Calu3 (cell line): ENCODE results near the gene NT5M. TPM values are rescaled to one million over a fixed set of nuclear protein-coding genes. Genes with fewer than 3 reads are reported as not detected.

Experiments
- BruUV-seq: library from RNA; stranded (reverse); fragments of 400-500 nt; replicated peaks from 2 replicates; lab custom pipeline; 2021; lab: Mats Ljungman, UMichigan
- CTCF ChIA-PET: fragments of 300-600 bp; sonication (Branson Sonifier 250); formaldehyde crosslinking; loops from one replicate; lab custom pipeline; 2022; ENCODE audit warnings: antibody characterized with exemption; lab: Charles Lee
- DNase-seq: peaks from one replicate; pipeline ENCODE4 v3.0.0; 2022
- H3K27ac Mint-ChIP-seq: one replicate; pipeline ENCODE4 v1.8.0; 2022; ENCODE audit warnings: mixed read lengths; ENCODE audit not compliant: unreplicated experiment
- H3K27me3 Mint-ChIP-seq: one replicate; pipeline ENCODE4 v1.8.0; 2022; ENCODE audit warnings: mixed read lengths; ENCODE audit not compliant: unreplicated experiment
- H3K36me3 Mint-ChIP-seq: one replicate; pipeline ENCODE4 v1.8.0; 2022; ENCODE audit warnings: mild to moderate bottlenecking, moderate library complexity, mixed read lengths; ENCODE audit not compliant: insufficient read depth, unreplicated experiment
- H3K4me1 Mint-ChIP-seq: one replicate; pipeline ENCODE4 v1.8.0; 2022; ENCODE audit warnings: mild to moderate bottlenecking, low read depth, mixed read lengths; ENCODE audit not compliant: unreplicated experiment
- H3K4me3 Mint-ChIP-seq: one replicate; pipeline ENCODE4 v1.8.0; 2022; ENCODE audit warnings: mild to moderate bottlenecking, low read depth, moderate library complexity, mixed read lengths; ENCODE audit not compliant: unreplicated experiment
- H3K9me3 Mint-ChIP-seq: one replicate; pipeline ENCODE4 v1.8.0; 2022; ENCODE audit warnings: low read depth, mixed read lengths; ENCODE audit not compliant: unreplicated experiment
- CTCF ChIP-seq: fragments of 200-600 bp; IDR thresholded peaks from one replicate; pipeline ENCODE4 v1.8.0; 2022; ENCODE audit warnings: antibody characterized with exemption; ENCODE audit not compliant: unreplicated experiment
- intact Hi-C: fragments of 100-400 bp; cut with micrococcal nuclease; formaldehyde crosslinking; loops from one replicate; pipeline ENCODE4 v1.10.0; 2022; ENCODE audit not compliant: unreplicated experiment
- total RNA-seq: library from RNA; stranded (reverse); gene quantifications from 2 replicates; pipeline ENCODE4 v1.2.3, GENCODE V29; 2022

The NT5M gene
- total RNA-seq, 1 experiment from 2014 or later, result 1.0 TPM

DNA sequence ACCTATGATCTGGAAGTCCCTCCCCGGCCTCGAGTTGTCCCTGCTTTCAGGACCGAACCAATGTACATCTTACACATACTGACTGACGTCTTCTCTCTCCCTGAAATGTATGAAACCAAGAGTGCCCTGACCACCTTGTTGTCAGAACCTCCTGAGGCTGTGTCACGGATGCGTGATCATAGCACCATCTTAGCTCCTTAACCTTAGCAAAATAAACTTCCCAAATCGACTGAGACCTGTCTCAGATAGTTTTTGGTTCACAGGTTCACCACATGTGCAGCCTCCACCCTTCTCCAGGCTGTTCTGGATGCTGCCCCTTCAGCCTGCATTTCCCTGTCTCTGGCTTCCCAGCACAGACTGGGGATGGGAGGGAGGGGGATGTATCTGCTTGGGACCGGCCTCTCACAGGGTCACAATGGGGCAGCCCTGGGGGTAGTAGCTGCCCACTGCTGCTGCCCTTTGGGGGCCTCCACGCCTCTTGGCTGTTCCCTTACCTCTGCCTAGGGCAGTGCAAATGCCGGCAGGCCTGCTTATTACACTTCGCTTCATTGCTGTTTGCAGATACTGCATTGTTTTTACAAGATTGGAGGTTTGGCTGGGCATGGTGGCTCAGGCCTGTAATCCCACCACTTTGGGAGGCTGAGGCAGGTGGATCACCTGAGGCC is 69.8 kb downstream of the NT5M start:
- no peaks in the 10 kb centered on the region for H3K4me1 Mint-ChIP-seq
- no peak for DNase-seq
- H3K36me3 Mint-ChIP-seq, result no peaks in the 10 kb centered on the region
- no peak overlapping the region for H3K27ac Mint-ChIP-seq
- H3K27me3 Mint-ChIP-seq, result peaks cover 70% of the 10 kb centered on the region
- H3K9me3 Mint-ChIP-seq, result no peaks in the 10 kb centered on the region
- no peak overlapping the region for H3K4me3 Mint-ChIP-seq
- CTCF ChIA-PET, result no interaction called here
- TF ChIP-seq CTCF, result no peak
- BruUV-seq, result no TSS peak
- intact Hi-C loops, result no loop called here

GRCh38 chr17:17375841-17376240 is 72.7 kb downstream of the NT5M start:
- H3K4me3 Mint-ChIP-seq, result no peak overlapping the region
- CTCF ChIA-PET, result no interaction called here
- no peak overlapping the region for H3K27ac Mint-ChIP-seq

DNA sequence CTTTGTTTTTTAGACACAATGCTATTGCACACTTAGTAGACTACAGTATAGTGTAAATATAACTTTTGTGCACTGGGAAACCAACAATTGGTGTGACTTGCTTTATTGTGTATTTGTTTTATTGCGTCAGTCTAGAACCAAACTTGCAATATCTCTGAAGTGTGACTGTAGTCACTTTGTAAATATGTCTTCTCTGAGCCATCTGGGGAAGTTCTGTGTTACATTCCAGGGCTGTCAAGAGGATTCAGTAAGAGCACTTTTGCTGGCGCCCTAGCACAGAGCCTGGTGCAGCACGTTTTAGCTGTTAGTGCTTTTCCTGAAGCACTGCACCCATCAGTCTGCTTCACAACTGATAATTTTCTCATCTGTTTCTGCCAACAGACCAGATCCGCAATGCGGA is 73.2 kb downstream of the NT5M start:
- intact Hi-C loops, result no loop called here
- no peak overlapping the region for H3K27ac Mint-ChIP-seq
- TF ChIP-seq CTCF, result no peak
- no peak for DNase-seq
- no TSS peak for BruUV-seq
- peaks cover 86% of the 10 kb centered on the region for H3K27me3 Mint-ChIP-seq
- H3K36me3 Mint-ChIP-seq, result no peaks in the 10 kb centered on the region
- no peaks in the 10 kb centered on the region for H3K9me3 Mint-ChIP-seq
- H3K4me1 Mint-ChIP-seq, result no peaks in the 10 kb centered on the region
- CTCF ChIA-PET, result no interaction called here
- H3K4me3 Mint-ChIP-seq, result no peak overlapping the region

More at GRCh38 chr17:17375841-17376240, 72.7 kb downstream of the NT5M start:
- BruUV-seq, result no TSS peak
- Mint-ChIP-seq H3K27me3 (peaks cover 86% of the 10 kb centered on the region), H3K4me1 (no peaks in the 10 kb centered on the region), H3K36me3 (no peaks in the 10 kb centered on the region), H3K9me3 (no peaks in the 10 kb centered on the region)
- intact Hi-C loops, result no loop called here
- no peak for DNase-seq
- no peak for TF ChIP-seq CTCF

GRCh38 chr17:17377071-17377967 is 74.1 kb downstream of the NT5M start:
- CTCF ChIA-PET, result interaction anchor here (0.6 kb wide), 1 partner anchor 89 kb away, joined by 4 read pairs; no protein-coding TSS in a partner anchor
- Mint-ChIP-seq H3K27me3 (peaks cover 86% of the 10 kb centered on the region), H3K27ac (no peak overlapping the region), H3K4me3 (no peak overlapping the region), H3K9me3 (no peaks in the 10 kb centered on the region), H3K36me3 (no peaks in the 10 kb centered on the region), H3K4me1 (no peaks in the 10 kb centered on the region)
- intact Hi-C loops, result no loop called here
- no peak for DNase-seq
- no TSS peak for BruUV-seq
- no peak for TF ChIP-seq CTCF
